ENCODE data around the gene SMLR1. TPM values are rescaled to one million over a fixed set of nuclear protein-coding genes. Genes with fewer than 3 reads are reported as not detected.
"Not testable (repeated sequence)": the region's sequence is repeated elsewhere in the genome, so short reads cannot be mapped to it uniquely, and the experiment has no call there.

Gene SMLR1
- total RNA-seq, 4 donors from 2014 or later = not detected

- Histone ChIP-seq H3K27ac (no peak overlapping the region), H3K9me3 (peaks cover 0 to 6% of the 10 kb centered on the region in 2 donors), H3K4me1 (no peaks in the 10 kb centered on the region), H3K27me3 (no peaks in the 10 kb centered on the region), H3K4me3 (no peak overlapping the region), H3K36me3 (peaks cover 0 to 3% of the 10 kb centered on the region in 2 donors)
- TF ChIP-seq POLR2A (IDR thresholded peaks at IDR 0.05) = no peak
- no peak for TF ChIP-seq CTCF (IDR thresholded peaks at IDR 0.05)
- intact Hi-C loops (cut with DNase I; ENCODE audit: low total_unique reads) = no loop called here
- DNase-seq = no peak
These were observed 30.8 kb upstream of the SMLR1 start for GRCh38 chr6:130796313-130796905.

- DNase-seq = no peak
- intact Hi-C loops (cut with DNase I; ENCODE audit: low total_unique reads) = no loop called here
- Histone ChIP-seq H3K4me1 (no peaks in the 10 kb centered on the region), H3K27me3 (no peaks in the 10 kb centered on the region), H3K27ac (no peak overlapping the region), H3K4me3 (no peak overlapping the region), H3K36me3 (peaks cover 0 to 3% of the 10 kb centered on the region in 2 donors), H3K9me3 (peaks cover 0 to 6% of the 10 kb centered on the region in 2 donors)
- TF ChIP-seq CTCF (IDR thresholded peaks at IDR 0.05) (no peak), POLR2A (IDR thresholded peaks at IDR 0.05) (no peak)
These were observed 30.1 kb upstream of the SMLR1 start for GRCh38 chr6:130797061-130797460.

GRCh38 chr6:130801368-130801767, 25.8 kb upstream of the SMLR1 start:
- intact Hi-C loops (cut with DNase I; ENCODE audit: low total_unique reads); DNase-seq; H3K4me3 ChIP-seq; H3K36me3 ChIP-seq; H3K27me3 ChIP-seq; H3K27ac ChIP-seq; H3K4me1 ChIP-seq; H3K9me3 ChIP-seq: not testable (repeated sequence)

- intact Hi-C loops (cut with DNase I; ENCODE audit: low total_unique reads) = no loop called here
- Histone ChIP-seq H3K36me3 (no peaks in the 10 kb centered on the region), H3K4me3 (no peak overlapping the region), H3K27ac (no peak overlapping the region), H3K27me3 (no peaks in the 10 kb centered on the region), H3K9me3 (no peaks in the 10 kb centered on the region), H3K4me1 (no peaks in the 10 kb centered on the region)
- TF ChIP-seq CTCF (IDR thresholded peaks at IDR 0.05) (no peak), POLR2A (IDR thresholded peaks at IDR 0.05) (no peak)
- DNase-seq = no peak
These were observed 16.7 kb upstream of the SMLR1 start for GRCh38 chr6:130810307-130811030.

GRCh38 chr6:130811932-130812331, 15.3 kb upstream of the SMLR1 start:
- DNase-seq = no peak
- H3K27me3 ChIP-seq = no peaks in the 10 kb centered on the region
- H3K4me1 ChIP-seq = no peaks in the 10 kb centered on the region
- H3K4me3 ChIP-seq = no peak overlapping the region
- H3K27ac ChIP-seq = no peak overlapping the region
- H3K9me3 ChIP-seq = no peaks in the 10 kb centered on the region
- no peak for TF ChIP-seq CTCF (IDR thresholded peaks at IDR 0.05)
- TF ChIP-seq POLR2A (IDR thresholded peaks at IDR 0.05) = no peak
- intact Hi-C loops (cut with DNase I; ENCODE audit: low total_unique reads) = no loop called here
- no peaks in the 10 kb centered on the region for H3K36me3 ChIP-seq

Measured in uterus (tissue), 4 donors.